Activated CD4-positive, CD25-positive, alpha-beta regulatory T cell treated with anti-CD3 and anti-CD28 coated beads, Interleukin-2, amount 50 U/mL, for 16 hours (primary cell): Measurements from ENCODE around the gene PCDHA7.
"Not testable (repeated sequence)": the region's sequence is repeated elsewhere in the genome, so short reads cannot be mapped to it uniquely, and the experiment has no call there.

Experiments used
- DNase-seq: peaks from one replicate; pipeline ENCODE4 v3.0.0-alpha.2; 2020; ENCODE audit warnings: low read depth, low spot score

The PCDHA7 gene

DNA sequence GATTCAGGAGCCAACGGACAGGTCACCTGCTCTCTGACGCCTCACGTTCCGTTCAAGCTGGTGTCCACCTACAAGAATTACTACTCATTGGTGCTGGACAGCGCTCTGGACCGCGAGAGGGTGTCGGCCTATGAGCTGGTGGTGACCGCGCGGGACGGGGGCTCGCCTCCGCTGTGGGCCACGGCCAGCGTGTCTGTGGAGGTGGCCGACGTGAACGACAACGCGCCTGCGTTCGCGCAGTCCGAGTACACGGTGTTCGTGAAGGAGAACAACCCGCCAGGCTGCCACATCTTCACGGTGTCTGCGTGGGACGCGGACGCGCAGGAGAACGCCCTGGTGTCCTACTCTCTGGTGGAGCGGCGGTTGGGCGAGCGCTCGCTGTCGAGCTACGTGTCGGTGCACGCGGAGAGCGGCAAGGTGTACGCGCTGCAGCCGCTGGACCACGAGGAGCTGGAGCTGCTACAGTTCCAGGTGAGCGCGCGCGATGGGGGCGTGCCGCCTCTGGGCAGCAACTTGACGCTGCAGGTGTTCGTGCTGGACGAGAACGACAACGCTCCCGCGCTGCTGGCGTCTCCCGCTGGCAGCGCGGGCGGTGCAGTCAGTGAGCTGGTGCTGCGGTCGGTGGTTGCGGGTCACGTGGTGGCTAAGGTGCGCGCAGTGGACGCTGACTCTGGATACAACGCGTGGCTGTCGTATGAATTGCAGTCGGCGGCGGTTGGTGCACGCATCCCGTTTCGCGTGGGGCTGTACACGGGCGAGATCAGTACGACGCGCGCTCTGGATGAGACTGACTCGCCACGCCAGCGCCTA lies 23.3 kb downstream of the PCDHA7 start:
- DNase-seq, result no peak

- DNase-seq, result no peak
Measured at GRCh38 chr5:140857987-140858240, 23.8 kb downstream of the PCDHA7 start.

- no peak for DNase-seq
Measured at GRCh38 chr5:140862441-140863295, 28.6 kb downstream of the PCDHA7 start.

- DNase-seq, result no peak
Measured at GRCh38 chr5:140868721-140869554, 34.9 kb downstream of the PCDHA7 start, which contains the start of gene PCDHA11. Gene PCDHA11, plus strand, starts transcription at chr5:140868957. Its CDS starts 147 bp downstream, at chr5:140869104.

DNA sequence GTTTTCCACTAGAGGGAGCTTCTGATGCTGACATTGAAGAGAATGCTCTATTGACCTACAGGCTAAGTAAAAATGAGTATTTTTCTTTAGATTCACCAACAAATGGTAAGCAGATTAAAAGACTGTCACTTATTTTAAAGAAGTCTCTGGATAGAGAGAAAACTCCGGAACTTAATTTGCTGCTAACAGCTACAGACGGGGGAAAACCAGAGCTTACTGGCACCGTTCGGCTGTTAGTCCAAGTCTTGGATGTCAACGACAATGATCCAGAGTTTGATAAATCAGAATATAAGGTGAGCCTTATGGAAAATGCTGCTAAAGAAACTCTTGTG lies 35.5 kb downstream of the PCDHA7 start:
- DNase-seq, result no peak

DNA sequence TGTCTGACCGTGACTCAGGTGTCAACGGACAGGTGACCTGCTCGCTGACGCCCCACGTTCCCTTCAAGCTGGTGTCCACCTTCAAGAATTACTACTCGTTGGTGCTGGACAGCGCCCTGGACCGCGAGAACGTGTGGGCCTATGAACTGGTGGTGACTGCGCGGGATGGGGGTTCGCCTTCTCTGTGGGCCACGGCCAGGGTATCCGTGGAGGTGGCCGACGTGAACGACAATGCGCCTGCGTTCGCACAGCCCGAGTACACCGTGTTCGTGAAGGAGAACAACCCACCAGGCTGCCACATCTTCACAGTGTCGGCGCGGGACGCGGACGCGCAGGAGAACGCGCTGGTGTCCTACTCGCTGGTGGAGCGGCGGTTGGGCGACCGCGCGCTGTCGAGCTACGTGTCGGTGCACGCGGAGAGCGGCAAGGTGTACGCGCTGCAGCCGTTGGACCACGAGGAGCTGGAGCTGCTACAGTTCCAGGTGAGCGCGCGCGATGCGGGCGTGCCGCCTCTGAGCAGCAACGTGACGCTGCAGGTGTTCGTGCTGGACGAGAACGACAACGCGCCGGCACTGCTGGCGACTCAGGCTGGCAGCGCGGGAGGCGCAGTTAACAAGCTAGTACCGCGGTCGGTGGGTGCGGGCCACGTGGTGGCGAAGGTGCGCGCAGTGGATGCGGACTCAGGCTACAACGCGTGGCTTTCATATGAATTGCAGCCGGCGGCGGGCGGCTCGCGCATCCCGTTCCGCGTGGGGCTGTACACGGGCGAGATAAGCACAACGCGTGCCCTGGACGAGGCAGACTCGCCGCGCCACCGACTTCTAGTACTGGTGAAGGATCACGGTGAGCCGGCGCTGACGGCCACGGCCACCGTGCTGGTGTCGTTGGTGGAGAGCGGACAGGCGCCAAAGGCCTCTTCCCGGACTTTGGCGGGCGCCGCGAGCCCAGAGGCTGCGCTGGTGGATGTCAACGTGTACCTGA lies 36.4 kb downstream of the PCDHA7 start:
- DNase-seq, result no peak

DNA sequence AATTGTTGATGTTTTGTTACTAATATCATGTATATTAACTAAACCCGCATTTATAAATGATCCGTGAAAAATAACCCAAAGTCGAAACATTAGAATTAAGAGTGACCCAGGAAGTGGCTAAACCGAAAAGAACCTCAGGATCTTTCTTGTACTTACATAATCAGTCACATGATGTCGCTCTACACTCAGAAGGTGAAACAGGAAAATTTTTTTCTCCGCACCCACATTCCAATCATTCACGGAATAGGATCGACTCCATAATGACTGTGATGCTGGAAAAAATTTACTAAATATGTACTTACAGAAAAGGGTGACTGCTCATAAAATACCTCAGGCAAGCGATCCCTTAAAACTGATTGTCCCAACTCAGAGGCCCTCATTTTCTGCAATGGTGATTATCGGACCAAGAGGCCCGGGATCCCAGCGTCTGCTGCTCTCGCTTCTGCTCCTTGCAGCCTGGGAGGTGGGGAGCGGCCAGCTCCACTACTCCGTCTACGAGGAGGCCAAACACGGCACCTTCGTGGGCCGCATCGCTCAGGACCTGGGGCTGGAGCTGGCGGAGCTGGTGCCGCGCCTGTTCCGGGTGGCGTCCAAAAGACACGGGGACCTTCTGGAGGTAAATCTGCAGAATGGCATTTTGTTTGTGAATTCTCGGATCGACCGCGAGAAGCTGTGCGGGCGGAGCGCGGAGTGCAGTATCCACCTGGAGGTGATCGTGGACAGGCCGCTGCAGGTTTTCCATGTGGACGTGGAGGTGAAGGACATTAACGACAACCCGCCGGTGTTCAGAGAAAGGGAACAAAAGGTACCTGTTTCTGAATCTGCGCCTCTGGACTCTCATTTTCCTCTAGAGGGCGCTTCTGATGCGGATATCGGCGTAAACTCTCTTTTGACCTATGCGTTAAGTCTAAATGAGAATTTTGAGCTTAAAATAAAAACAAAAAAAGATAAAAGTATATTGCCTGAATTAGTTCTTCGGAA lies 41.3 kb downstream of the PCDHA7 start, which contains the start of gene PCDHA12:
PCDHA12 (plus strand) TSS at position 224 of the 981 bp plus-strand sequence; CDS start at position 389, 165 bp downstream.
- no peak for DNase-seq

DNA sequence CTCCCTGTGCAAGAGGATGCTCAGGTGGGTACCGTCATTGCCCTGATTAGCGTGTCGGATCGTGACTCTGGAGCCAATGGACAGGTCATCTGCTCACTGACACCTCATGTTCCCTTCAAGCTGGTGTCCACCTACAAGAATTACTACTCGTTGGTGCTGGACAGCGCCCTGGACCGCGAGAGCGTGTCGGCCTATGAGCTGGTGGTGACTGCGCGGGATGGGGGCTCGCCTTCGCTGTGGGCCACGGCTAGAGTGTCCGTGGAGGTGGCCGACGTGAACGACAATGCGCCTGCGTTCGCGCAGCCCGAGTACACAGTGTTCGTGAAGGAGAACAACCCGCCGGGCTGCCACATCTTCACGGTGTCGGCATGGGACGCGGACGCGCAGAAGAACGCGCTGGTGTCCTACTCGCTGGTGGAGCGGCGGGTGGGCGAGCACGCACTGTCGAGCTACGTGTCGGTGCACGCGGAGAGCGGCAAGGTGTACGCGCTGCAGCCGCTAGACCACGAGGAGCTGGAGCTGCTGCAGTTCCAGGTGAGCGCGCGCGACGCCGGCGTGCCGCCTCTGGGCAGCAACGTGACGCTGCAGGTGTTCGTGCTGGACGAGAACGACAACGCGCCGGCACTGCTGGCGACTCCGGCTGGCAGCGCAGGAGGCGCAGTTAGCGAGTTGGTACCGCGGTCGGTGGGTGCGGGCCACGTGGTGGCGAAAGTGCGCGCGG lies 42.6 kb downstream of the PCDHA7 start:
- DNase-seq, result not testable (repeated sequence)

DNA sequence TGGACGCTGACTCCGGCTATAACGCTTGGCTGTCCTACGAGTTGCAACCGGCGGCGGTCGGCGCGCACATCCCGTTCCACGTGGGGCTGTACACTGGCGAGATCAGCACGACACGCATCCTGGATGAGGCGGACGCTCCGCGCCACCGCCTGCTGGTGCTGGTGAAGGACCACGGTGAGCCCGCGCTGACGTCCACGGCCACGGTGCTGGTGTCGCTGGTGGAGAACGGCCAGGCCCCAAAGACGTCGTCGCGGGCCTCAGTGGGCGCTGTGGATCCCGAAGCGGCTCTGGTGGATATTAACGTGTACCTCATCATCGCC lies 43.2 kb downstream of the PCDHA7 start:
- DNase-seq, result no peak

DNA sequence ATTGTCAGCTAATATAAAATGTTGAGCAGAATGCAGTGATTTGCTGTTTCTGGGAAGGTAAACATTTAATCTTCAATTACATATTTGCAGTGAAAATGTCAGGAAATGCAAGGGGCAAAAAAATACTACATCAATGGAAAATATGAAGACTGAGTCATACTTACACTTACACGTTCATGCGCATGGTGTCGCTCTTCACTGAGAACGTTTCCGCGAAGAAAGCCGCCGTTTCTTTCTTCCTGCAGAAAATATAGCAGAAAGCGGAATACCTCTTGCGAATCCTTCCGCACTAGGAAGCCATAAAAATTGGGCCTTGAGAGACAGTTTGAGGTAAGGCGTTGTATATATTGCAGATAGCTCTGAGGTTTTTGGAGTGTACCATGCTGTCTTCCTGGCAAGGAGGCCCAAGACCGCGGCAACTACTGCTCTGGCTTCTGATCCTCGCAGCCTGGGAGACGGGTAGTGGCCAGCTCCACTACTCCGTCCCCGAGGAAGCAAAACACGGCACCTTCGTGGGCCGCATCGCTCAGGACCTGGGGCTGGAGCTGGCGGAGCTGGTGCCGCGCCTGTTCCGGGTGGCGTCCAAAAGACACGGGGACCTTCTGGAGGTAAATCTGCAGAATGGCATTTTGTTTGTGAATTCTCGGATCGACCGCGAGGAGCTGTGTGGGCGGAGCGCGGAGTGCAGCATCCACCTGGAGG lies 48.0 kb downstream of the PCDHA7 start, which contains the start of gene PCDHA13:
PCDHA13 (plus strand) TSS at position 236 of the 702 bp plus-strand sequence; CDS start at position 381, 145 bp downstream.
- DNase-seq, result no peak

- no peak for DNase-seq
Measured at GRCh38 chr5:140882591-140882899, 48.5 kb downstream of the PCDHA7 start.

- no peak for DNase-seq
Measured at GRCh38 chr5:140883373-140883772, 49.3 kb downstream of the PCDHA7 start.

- no peak for DNase-seq
Measured at GRCh38 chr5:140883927-140884697, 50.0 kb downstream of the PCDHA7 start.
